Measurements from ENCODE around the gene ARIH2.

The ARIH2 gene

GRCh38 chr3:48990636-48991469, 72.2 kb downstream of the ARIH2 start:
- Histone ChIP-seq H3K79me2 (ENCODE audit: control insufficient read depth, insufficient read depth, low read length, unreplicated experiment) (peaks cover 14% of the 10 kb centered on the region), H3K27me3 (ENCODE audit: insufficient read depth, low read length) (no peaks in the 10 kb centered on the region), H3K27ac (ENCODE audit: low read depth, low read length) (peak overlapping the region; percentile 82; the same call in 1 of the 2 replicates), H3K4me1 (ENCODE audit: control insufficient read depth, insufficient read depth, low read length, unreplicated experiment) (peaks cover 18% of the 10 kb centered on the region), H2AFZ (ENCODE audit: low read length, unreplicated experiment) (peak overlapping the region; percentile 91), H3K4me3 (ENCODE audit: low read depth, low read length) (peak overlapping the region; percentile 89), H3K36me3 (ENCODE audit: insufficient read depth, low read length) (no peaks in the 10 kb centered on the region)

DNA sequence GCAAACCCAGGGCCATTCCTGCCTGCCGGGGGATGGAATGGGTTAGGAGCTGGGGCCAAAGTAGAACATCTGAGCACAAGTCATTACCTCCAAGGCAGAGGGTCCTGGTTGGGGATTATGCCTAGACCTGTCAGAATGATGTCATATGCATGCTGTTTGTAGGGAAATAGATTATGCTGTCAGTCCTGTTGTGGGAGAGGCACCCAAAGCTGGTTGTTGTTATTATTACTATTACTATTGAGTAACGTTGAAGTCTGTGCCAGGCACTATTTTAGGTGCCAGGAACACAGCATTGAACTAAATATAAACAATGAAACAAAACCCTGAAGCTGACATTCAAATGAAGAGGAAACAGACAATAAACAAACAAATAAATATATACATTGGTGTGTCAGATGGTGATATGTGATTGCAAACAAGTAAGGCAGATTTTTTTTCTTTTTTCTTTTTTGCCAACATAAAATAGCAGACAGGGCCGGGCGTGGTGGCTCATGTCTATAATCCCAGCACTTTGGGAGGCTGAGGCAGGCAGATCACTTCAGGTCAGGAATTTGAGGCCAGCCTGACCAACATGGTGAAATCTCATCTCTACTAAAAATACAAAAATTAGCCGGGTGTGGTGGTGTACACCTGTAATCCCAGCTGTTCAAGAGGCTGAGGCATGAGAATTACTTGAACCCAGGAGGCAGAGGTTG, 73.4 kb downstream of the ARIH2 start:
- peak overlapping the region; percentile 89 for H3K4me3 ChIP-seq (ENCODE audit: low read depth, low read length)
- H3K27me3 ChIP-seq (ENCODE audit: insufficient read depth, low read length): no peaks in the 10 kb centered on the region
- H3K27ac ChIP-seq (ENCODE audit: low read depth, low read length): no peak overlapping the region
- no peaks in the 10 kb centered on the region for H3K36me3 ChIP-seq (ENCODE audit: insufficient read depth, low read length)
- H2AFZ ChIP-seq (ENCODE audit: low read length, unreplicated experiment): no peak overlapping the region
- H3K4me1 ChIP-seq (ENCODE audit: control insufficient read depth, insufficient read depth, low read length, unreplicated experiment): peaks cover 18% of the 10 kb centered on the region
- peaks cover 14% of the 10 kb centered on the region for H3K79me2 ChIP-seq (ENCODE audit: control insufficient read depth, insufficient read depth, low read length, unreplicated experiment)

GRCh38 chr3:48993834-48994233, 75.2 kb downstream of the ARIH2 start:
- Histone ChIP-seq H3K36me3 (ENCODE audit: insufficient read depth, low read length) (no peaks in the 10 kb centered on the region), H2AFZ (ENCODE audit: low read length, unreplicated experiment) (no peak overlapping the region), H3K79me2 (ENCODE audit: control insufficient read depth, insufficient read depth, low read length, unreplicated experiment) (peaks cover 14% of the 10 kb centered on the region), H3K27me3 (ENCODE audit: insufficient read depth, low read length) (no peaks in the 10 kb centered on the region), H3K4me1 (ENCODE audit: control insufficient read depth, insufficient read depth, low read length, unreplicated experiment) (peaks cover 17% of the 10 kb centered on the region), H3K27ac (ENCODE audit: low read depth, low read length) (no peak overlapping the region), H3K4me3 (ENCODE audit: low read depth, low read length) (no peak overlapping the region)

- Histone ChIP-seq H2AFZ (ENCODE audit: low read length, unreplicated experiment) (no peak overlapping the region), H3K79me2 (ENCODE audit: control insufficient read depth, insufficient read depth, low read length, unreplicated experiment) (peaks cover 3% of the 10 kb centered on the region), H3K4me1 (ENCODE audit: control insufficient read depth, insufficient read depth, low read length, unreplicated experiment) (peaks cover 4% of the 10 kb centered on the region), H3K4me3 (ENCODE audit: low read depth, low read length) (no peak overlapping the region), H3K27ac (ENCODE audit: low read depth, low read length) (no peak overlapping the region), H3K36me3 (ENCODE audit: insufficient read depth, low read length) (no peaks in the 10 kb centered on the region), H3K27me3 (ENCODE audit: insufficient read depth, low read length) (no peaks in the 10 kb centered on the region)
Measured at GRCh38 chr3:48996640-48997039, 78.0 kb downstream of the ARIH2 start.

GRCh38 chr3:48997102-48997635, 78.5 kb downstream of the ARIH2 start:
- Histone ChIP-seq H3K36me3 (ENCODE audit: insufficient read depth, low read length) (no peaks in the 10 kb centered on the region), H3K4me1 (ENCODE audit: control insufficient read depth, insufficient read depth, low read length, unreplicated experiment) (no peaks in the 10 kb centered on the region), H3K27ac (ENCODE audit: low read depth, low read length) (no peak overlapping the region), H2AFZ (ENCODE audit: low read length, unreplicated experiment) (no peak overlapping the region), H3K4me3 (ENCODE audit: low read depth, low read length) (no peak overlapping the region), H3K79me2 (ENCODE audit: control insufficient read depth, insufficient read depth, low read length, unreplicated experiment) (no peaks in the 10 kb centered on the region), H3K27me3 (ENCODE audit: insufficient read depth, low read length) (no peaks in the 10 kb centered on the region)

GRCh38 chr3:48997714-48998637, 79.3 kb downstream of the ARIH2 start:
- no peaks in the 10 kb centered on the region for H3K27me3 ChIP-seq (ENCODE audit: insufficient read depth, low read length)
- H3K4me3 ChIP-seq (ENCODE audit: low read depth, low read length): no peak overlapping the region
- H3K79me2 ChIP-seq (ENCODE audit: control insufficient read depth, insufficient read depth, low read length, unreplicated experiment): no peaks in the 10 kb centered on the region
- no peaks in the 10 kb centered on the region for H3K4me1 ChIP-seq (ENCODE audit: control insufficient read depth, insufficient read depth, low read length, unreplicated experiment)
- no peak overlapping the region for H3K27ac ChIP-seq (ENCODE audit: low read depth, low read length)
- H2AFZ ChIP-seq (ENCODE audit: low read length, unreplicated experiment): no peak overlapping the region
- no peaks in the 10 kb centered on the region for H3K36me3 ChIP-seq (ENCODE audit: insufficient read depth, low read length)

GRCh38 chr3:48999085-48999858, 80.6 kb downstream of the ARIH2 start:
- Histone ChIP-seq H3K4me1 (ENCODE audit: control insufficient read depth, insufficient read depth, low read length, unreplicated experiment) (no peaks in the 10 kb centered on the region), H3K36me3 (ENCODE audit: insufficient read depth, low read length) (no peaks in the 10 kb centered on the region), H3K4me3 (ENCODE audit: low read depth, low read length) (no peak overlapping the region), H3K27ac (ENCODE audit: low read depth, low read length) (no peak overlapping the region), H3K79me2 (ENCODE audit: control insufficient read depth, insufficient read depth, low read length, unreplicated experiment) (no peaks in the 10 kb centered on the region), H3K27me3 (ENCODE audit: insufficient read depth, low read length) (no peaks in the 10 kb centered on the region), H2AFZ (ENCODE audit: low read length, unreplicated experiment) (no peak overlapping the region)

DNA sequence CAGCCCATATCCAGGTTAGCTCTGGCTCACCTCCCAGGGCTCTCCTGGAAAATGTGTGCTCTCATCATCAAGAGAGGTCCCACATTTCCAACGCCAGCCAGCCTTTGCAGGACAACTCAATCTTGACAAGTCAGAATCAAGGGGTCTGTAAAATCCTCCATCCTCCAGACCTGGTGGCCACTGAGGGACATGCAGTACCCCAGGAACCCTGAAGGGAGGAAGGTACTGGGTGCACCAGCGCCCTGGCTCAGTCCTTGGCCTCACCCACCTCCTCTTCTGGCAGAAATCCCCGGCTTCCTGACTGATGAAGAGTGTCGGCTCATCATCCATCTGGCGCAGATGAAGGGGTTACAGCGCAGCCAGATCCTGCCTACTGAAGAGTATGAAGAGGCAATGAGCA, 82.5 kb downstream of the ARIH2 start:
- no peaks in the 10 kb centered on the region for H3K79me2 ChIP-seq (ENCODE audit: control insufficient read depth, insufficient read depth, low read length, unreplicated experiment)
- H2AFZ ChIP-seq (ENCODE audit: low read length, unreplicated experiment): no peak overlapping the region
- no peak overlapping the region for H3K27ac ChIP-seq (ENCODE audit: low read depth, low read length)
- no peak overlapping the region for H3K4me3 ChIP-seq (ENCODE audit: low read depth, low read length)
- H3K27me3 ChIP-seq (ENCODE audit: insufficient read depth, low read length): no peaks in the 10 kb centered on the region
- H3K36me3 ChIP-seq (ENCODE audit: insufficient read depth, low read length): no peaks in the 10 kb centered on the region
- H3K4me1 ChIP-seq (ENCODE audit: control insufficient read depth, insufficient read depth, low read length, unreplicated experiment): peaks cover 5% of the 10 kb centered on the region

- Histone ChIP-seq H3K4me1 (ENCODE audit: control insufficient read depth, insufficient read depth, low read length, unreplicated experiment) (peaks cover 15% of the 10 kb centered on the region), H3K79me2 (ENCODE audit: control insufficient read depth, insufficient read depth, low read length, unreplicated experiment) (peaks cover 16% of the 10 kb centered on the region), H3K27ac (ENCODE audit: low read depth, low read length) (no peak overlapping the region), H2AFZ (ENCODE audit: low read length, unreplicated experiment) (no peak overlapping the region), H3K27me3 (ENCODE audit: insufficient read depth, low read length) (no peaks in the 10 kb centered on the region), H3K4me3 (ENCODE audit: low read depth, low read length) (no peak overlapping the region), H3K36me3 (ENCODE audit: insufficient read depth, low read length) (no peaks in the 10 kb centered on the region)
Measured at GRCh38 chr3:49004352-49005302, 86.0 kb downstream of the ARIH2 start.
